ENCODE measurements around the gene GASK1A. TPM values are rescaled to one million over a fixed set of nuclear protein-coding genes. Genes with fewer than 3 reads are reported as not detected.

Gene GASK1A
- total RNA-seq, 4 donors from 2014 or later: 3.6 to 16.5 (median 7.9) TPM

GRCh38 chr3:43080726-43081568, 101.8 kb downstream of the GASK1A start:
- no peak for TF ChIP-seq CTCF (IDR thresholded peaks at IDR 0.05; ENCODE audit: low read depth)

GRCh38 chr3:43081796-43082195, 102.7 kb downstream of the GASK1A start:
- no peak for TF ChIP-seq CTCF (IDR thresholded peaks at IDR 0.05; ENCODE audit: low read depth)

DNA sequence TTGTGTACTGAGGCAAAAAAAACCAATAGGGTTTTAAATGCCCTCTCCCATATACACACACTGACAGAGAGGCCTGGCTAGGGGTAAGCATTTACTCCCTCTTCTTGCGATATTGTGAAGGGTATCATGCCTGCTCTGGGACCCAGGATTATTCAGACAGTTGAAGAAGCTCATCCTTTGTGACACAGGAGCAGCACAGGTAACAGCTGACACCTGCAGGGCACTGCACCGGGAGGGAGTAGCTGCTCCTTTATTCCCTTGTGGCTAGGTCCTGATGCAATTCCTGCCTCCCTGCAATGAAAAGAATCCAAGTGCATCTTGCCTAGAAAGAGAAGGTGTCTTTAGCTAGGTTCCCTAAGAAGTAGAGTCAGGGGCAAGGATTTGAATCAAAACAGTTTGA, 103.3 kb downstream of the GASK1A start:
- TF ChIP-seq CTCF (IDR thresholded peaks at IDR 0.05; ENCODE audit: low read depth): no peak

- no peak for TF ChIP-seq CTCF (IDR thresholded peaks at IDR 0.05; ENCODE audit: low read depth)
These were observed 107.5 kb downstream of the GASK1A start for GRCh38 chr3:43086460-43087165.

GRCh38 chr3:43087249-43087776, 108.2 kb downstream of the GASK1A start:
- TF ChIP-seq CTCF (IDR thresholded peaks at IDR 0.05; ENCODE audit: low read depth): no peak

- no peak for TF ChIP-seq CTCF (IDR thresholded peaks at IDR 0.05; ENCODE audit: low read depth)
These were observed 110.0 kb downstream of the GASK1A start for GRCh38 chr3:43089081-43089480.

GRCh38 chr3:43090238-43090637, 111.1 kb downstream of the GASK1A start:
- no peak for TF ChIP-seq CTCF (IDR thresholded peaks at IDR 0.05; ENCODE audit: low read depth)
